K562 (cell line): Measurements from ENCODE around the gene GIT2. TPM values are rescaled to one million over a fixed set of nuclear protein-coding genes. Genes with fewer than 3 reads are reported as not detected.

Experiments used
- ATF7 ChIP-seq: fragments of 450-650 bp; IDR thresholded peaks from 2 replicates; pipeline ENCODE4 v1.7.1; 2014; ENCODE audit warnings: mild to moderate bottlenecking, moderate library complexity
- DMBX1 ChIP-seq: fragments of 250-450 bp; sonication (Bioruptor Pico); IDR thresholded peaks from 2 replicates; pipeline ENCODE4 v1.8.0; 2022; ENCODE audit warnings: inconsistent platforms, mild to moderate bottlenecking, moderate library complexity, borderline replicate concordance
- HDAC1 ChIP-seq, 2 experiments: fragments of 450-650 bp; IDR thresholded peaks; 2 replicates each; pipeline ENCODE4 v1.6.1; 2016 to 2017; ENCODE audit warnings: inconsistent platforms in 1 of 2, mild to moderate bottlenecking in 1 of 2, moderate library complexity in 1 of 2
- KHSRP ChIP-seq: fragments of 450-650 bp; IDR thresholded peaks from 2 replicates; pipeline ENCODE4 v1.6.1; 2017
- NEUROD1 ChIP-seq: fragments of 150-350 bp; IDR thresholded peaks from 2 replicates; pipeline ENCODE4 v1.6.1; 2014; ENCODE audit warnings: borderline replicate concordance, low read length, low read depth; ENCODE audit not compliant: partially characterized antibody
- PHTF2 ChIP-seq: fragments of 250-450 bp; sonication (Bioruptor Pico); IDR thresholded peaks from 2 replicates; pipeline ENCODE4 v1.5.0; 2021; ENCODE audit warnings: mild to moderate bottlenecking
- RBM17 ChIP-seq: fragments of 200-400 bp; formaldehyde crosslinking; IDR thresholded peaks from 2 replicates; pipeline ENCODE4 v1.6.1; 2017; ENCODE audit warnings: low read depth, mild to moderate bottlenecking, low read length, borderline replicate concordance
- RBM34 ChIP-seq: fragments of 200-400 bp; formaldehyde crosslinking; IDR thresholded peaks from 2 replicates; pipeline ENCODE4 v1.6.1; 2018; ENCODE audit warnings: low read length, borderline replicate concordance; ENCODE audit not compliant: insufficient read depth
- RFX1 ChIP-seq: fragments of 450-650 bp; IDR thresholded peaks from 2 replicates; pipeline ENCODE4 v1.6.1; 2016; ENCODE audit warnings: mild to moderate bottlenecking, moderate library complexity
- SAFB2 ChIP-seq: fragments of 200-400 bp; formaldehyde crosslinking; IDR thresholded peaks from 2 replicates; pipeline ENCODE4 v1.6.1; 2018; ENCODE audit warnings: borderline replicate concordance, low read length, low read depth, moderate library complexity; ENCODE audit not compliant: severe bottlenecking
- ZBTB40 ChIP-seq, 2 experiments: fragments of 450-650 bp in 1 of 2; sonication (generic) in 1 of 2; formaldehyde crosslinking in 1 of 2; IDR thresholded peaks; 2 replicates each; pipeline versions ENCODE4 v1.7.1 to v1.9.0; 2016 to 2022; ENCODE audit warnings: inconsistent platforms in 1 of 2, mild to moderate bottlenecking in 1 of 2, missing genetic modification reagents in 1 of 2
- ZNF518B ChIP-seq: fragments of 250-450 bp; sonication (Bioruptor Pico); IDR thresholded peaks from 2 replicates; pipeline ENCODE4 v1.5.0; 2021; ENCODE audit warnings: mild to moderate bottlenecking, moderate library complexity
- polyA plus RNA-seq, 8 experiments: library from polyadenylated mRNA; depleted of rRNA in 4 of 8; stranded (reverse) in 5 of 8; unstranded in 3 of 8; fragments of >200 nt; fragmentation: Nextera tagmentation in 2 of 8; fragmentation: Illumina TruSeq in 1 of 8; extraction: Ambion mirVana in 2 of 8; extraction: Trizol in 1 of 8; gene quantifications; 2 replicates each; pipeline versions ENCODE4 v1.2.1 to v1.2.3, GENCODE V29; 2011 to 2014; ENCODE audit warnings: inconsistent platforms in 1 of 8, missing spikeins in 1 of 8
- total RNA-seq, 7 experiments: library from RNA; depleted of rRNA in 6 of 7; stranded (reverse); fragments of >200 nt in 6 of 7; fragmentation: Illumina TruSeq in 2 of 7; extraction: Trizol in 2 of 7; gene quantifications; 2 replicates each; pipeline versions ENCODE4 v1.2.1 to v1.2.3, GENCODE V29; 2011 to 2021; ENCODE audit warnings: low replicate concordance in 1 of 7

GIT2 gene
- total and polyA plus RNA-seq, 9 of the 15 experiments (the other 6 are each of a cell fraction or from before 2014, with no cell fraction given): 4.0 to 30.4 (median 23.5) TPM

GRCh38 chr12:109880043-109880931 is 115.9 kb downstream of the GIT2 start, which contains the start of gene GLTP (continued):
- TF ChIP-seq HDAC1 (IDR thresholded peaks at IDR 0.05): peak in 1 of 2 experiments; percentile 58; a peak in 2 of 4 replicates
- no peak for TF ChIP-seq PHTF2 (CRISPR knock-in tag)
- TF ChIP-seq SAFB2: no peak
- TF ChIP-seq RFX1: no peak
- no peak for TF ChIP-seq NEUROD1
- no peak for TF ChIP-seq KHSRP
- no peak for TF ChIP-seq RBM34
- no peak for TF ChIP-seq DMBX1 (CRISPR knock-in tag)
- TF ChIP-seq RBM17: no peak
- no peak for TF ChIP-seq ZNF518B
- TF ChIP-seq ATF7: no peak; the same call in 1 of the 2 replicates
- peak; percentile 71 for TF ChIP-seq ZBTB40 (IDR thresholded peaks at IDR 0.05)
- TF ChIP-seq ZBTB40 (CRISPR knock-in tag; IDR thresholded peaks at IDR 0.05): peak; percentile 20; the same call in 1 of the 2 replicates
